H1 (cell line): Measurements from ENCODE around the gene NXNL2. TPM values are rescaled to one million over a fixed set of nuclear protein-coding genes. Genes with fewer than 3 reads are reported as not detected.

Source experiments
- CTCF ChIA-PET: fragments of 300-600 bp; sonication (Branson Sonifier 250); formaldehyde crosslinking; loops from one replicate; lab custom pipeline; 2021; ENCODE audit not compliant: partially characterized antibody; lab: Charles Lee
- POLR2A ChIA-PET: fragments of 300-600 bp; sonication (Branson Sonifier 250); formaldehyde crosslinking; loops from one replicate; lab custom pipeline; 2021; ENCODE audit warnings: inconsistent platforms; ENCODE audit not compliant: partially characterized antibody; lab: Charles Lee
- DNase-seq, 2 experiments: peaks; one replicate each; pipeline versions ENCODE4 v3.0.0 to v3.0.0-alpha.2; 2010 to 2022; ENCODE audit warnings: low spot score in 2 of 2, low read depth in 1 of 2, mixed read lengths in 1 of 2
- FAIRE-seq: peaks from 2 replicates; lab custom pipeline; 2011; peaks lifted over from hg19 to GRCh38; lab: Jason Lieb, UNC
- H2AFZ ChIP-seq: 2 replicates; pipeline ENCODE4 v1.8.1; 2012; ENCODE audit warnings: low read length, inconsistent platforms
- H2AK5ac ChIP-seq: 2 replicates; pipeline ENCODE4 v1.6.1; 2013; ENCODE audit warnings: low read depth, low read length
- H2BK120ac ChIP-seq: replicated peaks from 2 replicates; pipeline ENCODE3; 2013; ENCODE audit warnings: low read depth, low read length, inconsistent platforms
- H2BK12ac ChIP-seq: 2 replicates; pipeline ENCODE4 v1.6.1; 2013; ENCODE audit warnings: low read depth, low read length
- H2BK15ac ChIP-seq: 2 replicates; pipeline ENCODE4 v1.6.1; 2013; ENCODE audit warnings: low read length
- H2BK20ac ChIP-seq: 2 replicates; pipeline ENCODE4 v1.6.1; 2013; ENCODE audit warnings: low read length
- H2BK5ac ChIP-seq: 2 replicates; pipeline ENCODE4 v1.6.1; 2013; ENCODE audit warnings: low read depth, low read length
- H3K14ac ChIP-seq: 2 replicates; pipeline ENCODE4 v1.6.1; 2013; ENCODE audit warnings: inconsistent platforms; ENCODE audit not compliant: insufficient read length
- H3K18ac ChIP-seq: 2 replicates; pipeline ENCODE4 v1.6.1; 2013; ENCODE audit warnings: low read length; ENCODE audit errors: extremely low read depth
- H3K23ac ChIP-seq: 2 replicates; pipeline ENCODE4 v1.6.1; 2013; ENCODE audit warnings: inconsistent platforms; ENCODE audit not compliant: insufficient read length
- H3K23me2 ChIP-seq: 2 replicates; pipeline ENCODE4 v1.6.1; 2013; ENCODE audit warnings: low read depth, low read length
- H3K27ac ChIP-seq: 2 replicates; pipeline ENCODE4 v1.6.1; 2011; ENCODE audit warnings: low read depth, low read length, inconsistent platforms
- H3K27me3 ChIP-seq, 4 experiments: replicated peaks in 1 of 4; 1 replicate in 1 of 4; 2 replicates in 3 of 4; pipeline versions ENCODE4 v1.6.1 to v1.8.1; 2011 to 2013; ENCODE audit warnings: low read length in 3 of 4, mild to moderate bottlenecking in 3 of 4, inconsistent platforms in 2 of 4, mixed read lengths in 2 of 4, moderate library complexity in 1 of 4; ENCODE audit not compliant: control insufficient read depth in 3 of 4, insufficient read depth in 3 of 4; ENCODE audit errors: extremely low read depth in 1 of 4
- H3K36me3 ChIP-seq, 4 experiments: 2 replicates each; pipeline versions ENCODE4 v1.6.1 to v1.8.1; 2011 to 2013; ENCODE audit warnings: mild to moderate bottlenecking in 4 of 4, low read length in 3 of 4, moderate library complexity in 2 of 4, control low read depth in 1 of 4, inconsistent platforms in 1 of 4; ENCODE audit not compliant: insufficient read depth in 4 of 4, control insufficient read depth in 2 of 4
- H3K4ac ChIP-seq: replicated peaks from 2 replicates; pipeline ENCODE3; 2013; ENCODE audit warnings: low read length, low read depth, mixed read lengths, inconsistent platforms; ENCODE audit not compliant: insufficient read length
- H3K4me1 ChIP-seq, 4 experiments: replicated peaks in 1 of 4; 1 replicate in 1 of 4; 2 replicates in 3 of 4; pipeline versions ENCODE4 v1.6.1 to v1.8.1; 2011 to 2013; ENCODE audit warnings: low read length in 3 of 4, inconsistent platforms in 2 of 4, mixed read lengths in 1 of 4; ENCODE audit not compliant: insufficient read depth in 4 of 4, control insufficient read depth in 3 of 4
- H3K4me2 ChIP-seq, 2 experiments: 2 replicates each; pipeline versions ENCODE4 v1.6.1 to v1.8.1; 2011 to 2013; ENCODE audit warnings: low read depth in 2 of 2, low read length in 2 of 2, control low read depth in 1 of 2, inconsistent platforms in 1 of 2, mild to moderate bottlenecking in 1 of 2; ENCODE audit not compliant: insufficient read depth in 1 of 2
- H3K4me3 ChIP-seq, 4 experiments: fragments of 200-600, 300-600 bp in 1 of 4; sonication (generic), shearing (Covaris generic), sonication (Bioruptor Twin) in 1 of 4; 2 replicates each; pipeline versions ENCODE4 v1.5.1 to v1.8.1; 2011 to 2016; ENCODE audit warnings: low read length in 4 of 4, low read depth in 3 of 4, control low read depth in 2 of 4, inconsistent platforms in 2 of 4, mild to moderate bottlenecking in 2 of 4, mixed read lengths in 1 of 4, moderate library complexity in 1 of 4; ENCODE audit not compliant: insufficient read depth in 2 of 4; ENCODE audit errors: extremely low read depth in 1 of 4
- H3K56ac ChIP-seq: replicated peaks from 2 replicates; pipeline ENCODE3; 2013; ENCODE audit warnings: low read depth, mild to moderate bottlenecking, mixed read lengths, low read length, inconsistent platforms; ENCODE audit not compliant: insufficient read length
- H3K79me1 ChIP-seq: 2 replicates; pipeline ENCODE4 v1.6.1; 2013; ENCODE audit warnings: low read depth, low read length, control low read depth
- H3K79me2 ChIP-seq, 2 experiments: 2 replicates each; pipeline versions ENCODE4 v1.6.1 to v1.8.1; 2012 to 2013; ENCODE audit warnings: low read length in 2 of 2, mild to moderate bottlenecking in 2 of 2, inconsistent platforms in 1 of 2; ENCODE audit not compliant: insufficient read depth in 2 of 2, control insufficient read depth in 1 of 2
- H3K9ac ChIP-seq, 4 experiments: replicated peaks in 1 of 4; 1 replicate in 1 of 4; 2 replicates in 3 of 4; pipeline versions ENCODE4 v1.6.1 to v1.8.1; 2011 to 2013; ENCODE audit warnings: low read depth in 3 of 4, low read length in 3 of 4, control low read depth in 2 of 4, mild to moderate bottlenecking in 2 of 4, moderate library complexity in 2 of 4, inconsistent platforms in 1 of 4; ENCODE audit errors: extremely low read depth in 1 of 4
- H3K9me3 ChIP-seq, 2 experiments: 2 replicates each; pipeline versions ENCODE4 v1.6.1 to v1.8.1; 2012 to 2013; ENCODE audit warnings: mild to moderate bottlenecking in 2 of 2, moderate library complexity in 2 of 2, control low read depth in 1 of 2, inconsistent platforms in 1 of 2, low read depth in 1 of 2, low read length in 1 of 2, mixed read lengths in 1 of 2; ENCODE audit not compliant: insufficient read depth in 2 of 2
- H4K20me1 ChIP-seq, 2 experiments: replicated peaks in 1 of 2; 2 replicates each; pipeline versions ENCODE3 to v1.8.1; 2011 to 2013; ENCODE audit warnings: inconsistent platforms in 2 of 2, low read length in 2 of 2, mild to moderate bottlenecking in 1 of 2; ENCODE audit not compliant: insufficient read depth in 2 of 2, control insufficient read depth in 1 of 2
- H4K5ac ChIP-seq: 2 replicates; pipeline ENCODE4 v1.6.1; 2013; ENCODE audit warnings: low read length, low read depth, mixed read lengths, inconsistent platforms; ENCODE audit not compliant: insufficient read length
- H4K8ac ChIP-seq: 2 replicates; pipeline ENCODE4 v1.8.0; 2013; ENCODE audit warnings: mild to moderate bottlenecking, moderate library complexity, low read length, inconsistent platforms; ENCODE audit not compliant: insufficient read depth; ENCODE audit errors: extremely low read depth
- H4K91ac ChIP-seq: replicated peaks from 2 replicates; pipeline ENCODE3; 2013; ENCODE audit warnings: low read length, mixed read lengths, inconsistent platforms; ENCODE audit not compliant: insufficient read length
- BCL11A ChIP-seq, 2 experiments: IDR thresholded peaks; one replicate each; pipeline ENCODE4 v1.6.1; 2011; ENCODE audit warnings: low read depth in 2 of 2, low read length in 2 of 2, mild to moderate bottlenecking in 2 of 2
- WGBS, 2 experiments: shearing (Covaris generic) in 1 of 2; methylation state at CpG; one replicate each; pipeline versions ENCODE4 v1.1.6 to v1.1.7; 2013 to 2015; ENCODE audit warnings: low lambda C conversion rate in 2 of 2, mixed read lengths in 2 of 2, inconsistent platforms in 1 of 2, low coverage in 1 of 2, missing lambda C conversion rate in 1 of 2; ENCODE audit not compliant: insufficient replicate concordance in 2 of 2, insufficient coverage in 1 of 2, insufficient read length in 1 of 2; ENCODE audit errors: extremely low coverage in 1 of 2, missing lambda C conversion rate in 1 of 2; 5-methylcytosine and 5-hydroxymethylcytosine counted together
- polyA plus RNA-seq, 7 experiments: library from polyadenylated mRNA; depleted of rRNA in 3 of 7; stranded (reverse) in 5 of 7; unstranded in 2 of 7; fragments of >200 nt in 5 of 7; fragments of 200-250 nt in 2 of 7; gene quantifications; 1 replicate in 5 of 7; 2 replicates in 1 of 7; 4 replicates in 1 of 7; pipeline versions ENCODE4 v1.2.1 to v1.2.3, GENCODE V29; 2011 to 2013; ENCODE audit warnings: missing spikeins in 2 of 7, mixed read lengths in 2 of 7
- total RNA-seq: library from RNA; stranded (reverse); fragmentation: NEBNext Ultra II Directional; extraction: Animal tissue kit (Norgen Biotek cat#: 25700); gene quantifications from 2 replicates; pipeline ENCODE4 v1.2.1, GENCODE V29; 2021

NXNL2 gene
- total and polyA plus RNA-seq, 2 of the 8 experiments (the other 6 are each of a cell fraction or from before 2014, with no cell fraction given) = 1.9 to 2.6 TPM

DNA sequence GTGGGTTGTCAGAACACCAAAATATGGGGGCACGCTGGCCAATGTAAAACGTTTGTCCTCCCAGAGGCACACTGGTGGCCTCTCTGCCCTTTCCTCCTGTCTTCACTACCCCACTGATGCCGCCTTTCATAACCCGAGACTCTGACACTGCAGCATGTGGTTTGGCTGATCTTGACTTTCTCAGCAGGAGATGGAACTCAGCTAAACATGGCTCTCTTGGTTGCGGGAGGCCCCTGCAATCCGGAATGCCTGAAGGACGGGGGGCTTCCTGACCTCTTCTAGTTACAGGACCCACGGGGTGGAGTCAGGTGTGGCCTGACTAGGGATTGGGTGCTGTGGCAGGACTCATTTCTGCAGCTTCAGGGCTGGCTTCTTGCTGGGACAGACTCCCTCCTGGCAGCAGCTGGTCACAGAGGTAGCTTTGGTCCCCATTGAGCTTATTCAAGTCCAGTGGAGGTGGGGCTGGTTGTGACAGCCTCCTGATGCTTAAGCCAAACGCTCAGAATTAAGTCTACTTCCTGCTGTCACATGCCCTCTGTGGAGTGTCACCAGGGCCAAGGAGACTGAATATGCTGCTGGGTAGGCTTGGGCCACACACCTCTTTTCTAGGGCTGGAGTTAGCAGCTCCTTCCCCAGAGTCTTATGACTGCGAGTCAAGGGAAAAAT lies 44.2 kb downstream of the NXNL2 start:
- Histone ChIP-seq H3K4me2 (no peak overlapping the region), H4K91ac (no peak overlapping the region), H3K9me3 (no peaks in the 10 kb centered on the region), H3K4me1 (no peaks in the 10 kb centered on the region; a peak in 1 of 7 replicates), H2AK5ac (no peak overlapping the region), H3K79me1 (no peaks in the 10 kb centered on the region), H2BK12ac (no peak overlapping the region), H4K20me1 (no peaks in the 10 kb centered on the region), H3K23me2 (no peaks in the 10 kb centered on the region), H3K79me2 (no peaks in the 10 kb centered on the region), H2BK20ac (peak overlapping the region; percentile 61; the same call in 1 of the 2 replicates), H4K5ac (no peak overlapping the region), H3K18ac (no peak overlapping the region; the same call in 1 of the 2 replicates), H2BK120ac (no peak overlapping the region), H3K9ac (no peak overlapping the region), H3K36me3 (no peaks in the 10 kb centered on the region), H4K8ac (no peak overlapping the region), H3K4me3 (no peak overlapping the region), H2BK5ac (no peak overlapping the region), H2AFZ (peak overlapping the region; percentile 96), H2BK15ac (no peak overlapping the region; the same call in 1 of the 2 replicates), H3K27ac (no peak overlapping the region), H3K14ac (no peak overlapping the region), H3K4ac (no peak overlapping the region), H3K23ac (no peak overlapping the region), H3K27me3 (no peaks in the 10 kb centered on the region; a peak in 1 of 7 replicates), H3K56ac (no peak overlapping the region)
- DNase-seq (no peak), FAIRE-seq (no peak)
- POLR2A ChIA-PET = no interaction called here
- no peak for TF ChIP-seq BCL11A (IDR thresholded peaks at IDR 0.05; ENCODE audit: low read depth in 2 of 2, low read length in 2 of 2)
- 95% methylated on average over 10 of the region's 10 CpGs; no CpG with 5 or more reads in 1 of the 2 experiments for WGBS, 2 experiments
- CTCF ChIA-PET = interaction anchor here (0.6 to 3.9 kb wide), 25 partner anchors 10 to 791 kb away, joined by 3 to 21 read pairs (median 3); partner anchors contain the start of gene NXNL2
